ENCODE results near the gene DAZAP2. TPM values are rescaled to one million over a fixed set of nuclear protein-coding genes. Genes with fewer than 3 reads are reported as not detected.

DAZAP2 gene
- total RNA-seq, 4 donors from 2014 or later = 232 to 396 (median 260) TPM

GRCh38 chr12:51232642-51233041, 6.0 kb upstream of the DAZAP2 start:
- no peaks in the 10 kb centered on the region for H3K4me1 ChIP-seq
- H3K9me3 ChIP-seq = no peaks in the 10 kb centered on the region
- no peaks in the 10 kb centered on the region for H3K27me3 ChIP-seq
- no peak overlapping the region for H3K4me3 ChIP-seq
- TF ChIP-seq EP300 (IDR thresholded peaks at IDR 0.05) (no peak), POLR2AphosphoS5 (IDR thresholded peaks at IDR 0.05) (no peak), CTCF (IDR thresholded peaks at IDR 0.05) (no peak), POLR2A (IDR thresholded peaks at IDR 0.05) (no peak)
- DNase-seq (ENCODE audit: low spot score in 2 of 2) = no peak
- H3K27ac ChIP-seq = no peak overlapping the region
- H3K36me3 ChIP-seq = no peaks in the 10 kb centered on the region

GRCh38 chr12:51234530-51234929, 4.1 kb upstream of the DAZAP2 start:
- H3K4me3 ChIP-seq = no peak overlapping the region
- 57% methylated on average over 5 of the region's 5 CpGs for WGBS

GRCh38 chr12:51238037-51238509, 553 bp upstream of the DAZAP2 start:
- TF ChIP-seq POLR2AphosphoS5 (IDR thresholded peaks at IDR 0.05) (no peak), POLR2A (IDR thresholded peaks at IDR 0.05) (no peak), CTCF (IDR thresholded peaks at IDR 0.05) (no peak), EP300 (IDR thresholded peaks at IDR 0.05) (no peak)
- Histone ChIP-seq H3K27me3 (no peaks in the 10 kb centered on the region), H3K9me3 (no peaks in the 10 kb centered on the region), H3K4me1 (peaks cover 38% of the 10 kb centered on the region), H3K4me3 (peak overlapping the region; percentile 92), H3K36me3 (peaks cover 30% of the 10 kb centered on the region), H3K27ac (peak overlapping the region; percentile 100)
- WGBS = 8% methylated on average over 10 of the region's 10 CpGs
- DNase-seq (ENCODE audit: low spot score in 2 of 2) = no peak

More at GRCh38 chr12:51234530-51234929, 4.1 kb upstream of the DAZAP2 start:
- TF ChIP-seq EP300 (IDR thresholded peaks at IDR 0.05) (no peak), CTCF (IDR thresholded peaks at IDR 0.05) (no peak), POLR2AphosphoS5 (IDR thresholded peaks at IDR 0.05) (no peak), POLR2A (IDR thresholded peaks at IDR 0.05) (no peak)
- H3K4me1 ChIP-seq = peaks cover 7% of the 10 kb centered on the region
- no peak overlapping the region for H3K27ac ChIP-seq
- no peak for DNase-seq (ENCODE audit: low spot score in 2 of 2)
- H3K27me3 ChIP-seq = no peaks in the 10 kb centered on the region
- H3K9me3 ChIP-seq = no peaks in the 10 kb centered on the region
- no peaks in the 10 kb centered on the region for H3K36me3 ChIP-seq

- H3K27ac ChIP-seq = no peak overlapping the region
Measured at GRCh38 chr12:51240971-51241370, 2.3 kb downstream of the DAZAP2 start.

GRCh38 chr12:51242120-51242519, 3.5 kb downstream of the DAZAP2 start:
- DNase-seq (ENCODE audit: low spot score in 2 of 2) = no peak
- peaks cover 55% of the 10 kb centered on the region for H3K36me3 ChIP-seq
- H3K27ac ChIP-seq = no peak overlapping the region
- H3K9me3 ChIP-seq = no peaks in the 10 kb centered on the region
- peaks cover 47% of the 10 kb centered on the region for H3K4me1 ChIP-seq
- no peaks in the 10 kb centered on the region for H3K27me3 ChIP-seq
- no peak for TF ChIP-seq CTCF (IDR thresholded peaks at IDR 0.05)
- no peak for TF ChIP-seq POLR2AphosphoS5 (IDR thresholded peaks at IDR 0.05)
- TF ChIP-seq POLR2A (IDR thresholded peaks at IDR 0.05) = no peak
- no peak for TF ChIP-seq EP300 (IDR thresholded peaks at IDR 0.05)
- WGBS = 81% methylated on average over 7 of the region's 7 CpGs
- H3K4me3 ChIP-seq = no peak overlapping the region

More at GRCh38 chr12:51240971-51241370, 2.3 kb downstream of the DAZAP2 start:
- Histone ChIP-seq H3K36me3 (peaks cover 55% of the 10 kb centered on the region), H3K27me3 (no peaks in the 10 kb centered on the region), H3K4me1 (peaks cover 42% of the 10 kb centered on the region), H3K9me3 (no peaks in the 10 kb centered on the region), H3K4me3 (no peak overlapping the region)
- TF ChIP-seq POLR2A (IDR thresholded peaks at IDR 0.05) = no peak
- TF ChIP-seq POLR2AphosphoS5 (IDR thresholded peaks at IDR 0.05) = no peak
- TF ChIP-seq CTCF (IDR thresholded peaks at IDR 0.05) = no peak
- TF ChIP-seq EP300 (IDR thresholded peaks at IDR 0.05) = no peak
- WGBS = 64% methylated on average over 2 of the region's 2 CpGs
- DNase-seq (ENCODE audit: low spot score in 2 of 2) = peak in 1 of 2 donors; percentile 40

All from suprapubic skin (tissue), 4 donors.